GM12878 (cell line): Measurements from ENCODE around the gene PIGX. TPM values are rescaled to one million over a fixed set of nuclear protein-coding genes. Genes with fewer than 3 reads are reported as not detected.
A peak's percentile ranks its signal among the peaks of the same experiment; 100 is the strongest.
"Not testable (repeated sequence)": the region's sequence is repeated elsewhere in the genome, so short reads cannot be mapped to it uniquely, and the experiment has no call there.

ENCODE experiments used
- ATAC-seq: fragments of 200-7000 bp; cut with Tn5 transposase; 3 replicates; pipeline ENCODE4 v1.9.1; 2020; ENCODE audit warnings: mild to moderate bottlenecking, moderate library complexity
- BruUV-seq: library from RNA; stranded (reverse); fragments of 400-500 nt; replicated peaks from 2 replicates; lab custom pipeline; 2021; lab: Mats Ljungman, UMichigan
- CTCF ChIA-PET: fragments of 300-600 bp; sonication (Branson Sonifier 250); formaldehyde crosslinking; extraction: SDS; loops from one replicate; lab custom pipeline; 2021; ENCODE audit warnings: inconsistent platforms; lab: Yijun Ruan, JAX
- POLR2A ChIA-PET: fragments of 350-600 bp; formaldehyde crosslinking; extraction: SDS; loops from one replicate; lab custom pipeline; 2021; ENCODE audit warnings: inconsistent platforms; lab: Charles Lee
- RAD21 ChIA-PET: fragments of 300-600 bp; sonication (Branson Sonifier 250); formaldehyde crosslinking; loops from one replicate; lab custom pipeline; 2023; ENCODE audit warnings: antibody characterized with exemption; ENCODE audit not compliant: unreplicated experiment; lab: Charles Lee
- SMC1A ChIA-PET: fragments of 300-600 bp; sonication (Branson Sonifier 250); formaldehyde crosslinking; loops from one replicate; lab custom pipeline; 2023; ENCODE audit not compliant: unreplicated experiment, uncharacterized antibody; lab: Charles Lee
- DNase-seq: peaks from one replicate; pipeline ENCODE4 v3.0.0-alpha.2; 2011; ENCODE audit warnings: low read depth, low spot score
- FAIRE-seq: peaks from 3 replicates; lab custom pipeline; 2011; peaks lifted over from hg19 to GRCh38; lab: Jason Lieb, UNC
- H2AFZ ChIP-seq: 2 replicates; pipeline ENCODE4 v1.6.0; 2011; ENCODE audit warnings: low read depth, low read length, control low read depth; ENCODE audit not compliant: control insufficient read depth
- H3K27ac ChIP-seq: 2 replicates; pipeline ENCODE4 v1.5.1; 2011; ENCODE audit warnings: control low read depth; ENCODE audit not compliant: control insufficient read depth, insufficient read depth
- H3K27me3 ChIP-seq, 2 experiments: replicated peaks in 1 of 2; 2 replicates each; pipeline versions ENCODE4 v1.6.0 to v1.6.1; 2011; ENCODE audit warnings: low read length in 1 of 2; ENCODE audit not compliant: control insufficient read depth in 2 of 2, insufficient read depth in 2 of 2
- H3K36me3 ChIP-seq, 2 experiments: 2 replicates each; pipeline ENCODE4 v1.5.1; 2011; ENCODE audit warnings: low read length in 1 of 2; ENCODE audit not compliant: control insufficient read depth in 2 of 2, insufficient read depth in 2 of 2
- H3K4me1 ChIP-seq: 2 replicates; pipeline ENCODE4 v1.6.1; 2011; ENCODE audit warnings: mild to moderate bottlenecking, low read length, moderate library complexity, mixed read lengths; ENCODE audit not compliant: control insufficient read depth, insufficient read depth
- H3K4me2 ChIP-seq: 2 replicates; pipeline ENCODE4 v1.6.0; 2011; ENCODE audit warnings: control low read depth; ENCODE audit not compliant: control insufficient read depth, insufficient read depth
- H3K4me3 ChIP-seq: fragments of 200-600 bp; sonication (generic); 2 replicates; pipeline ENCODE4 v1.5.1; 2016
- H3K79me2 ChIP-seq: 2 replicates; pipeline ENCODE4 v1.6.0; 2011; ENCODE audit warnings: low read length; ENCODE audit not compliant: control insufficient read depth, insufficient read depth
- H3K9ac ChIP-seq: 2 replicates; pipeline ENCODE4 v1.8.0; 2011; ENCODE audit warnings: low read length, control low read depth, mixed read lengths; ENCODE audit not compliant: control insufficient read depth, insufficient read depth
- H3K9me3 ChIP-seq: replicated peaks from 3 replicates; pipeline ENCODE4 v1.5.1; 2011; ENCODE audit warnings: mild to moderate bottlenecking, low read length; ENCODE audit not compliant: control insufficient read depth, insufficient read depth
- H4K20me1 ChIP-seq: 2 replicates; pipeline ENCODE4 v1.6.0; 2011; ENCODE audit not compliant: control insufficient read depth, insufficient read depth
- ATF7 ChIP-seq: fragments of 450-650 bp; IDR thresholded peaks from 2 replicates; pipeline ENCODE4 v1.6.1; 2016; ENCODE audit warnings: low read depth, mild to moderate bottlenecking
- BHLHE40 ChIP-seq, 2 experiments: fragments of 450-650 bp in 1 of 2; IDR thresholded peaks; 2 replicates each; pipeline ENCODE4 v1.6.1; 2011 to 2017; ENCODE audit warnings: low read depth in 2 of 2, borderline replicate concordance in 1 of 2, improper control_type of control experiment in 1 of 2, low read length in 1 of 2, mild to moderate bottlenecking in 1 of 2
- DPF2 ChIP-seq: fragments of 450-650 bp; IDR thresholded peaks from 2 replicates; pipeline ENCODE4 v1.6.1; 2017; ENCODE audit warnings: mild to moderate bottlenecking
- EP300 ChIP-seq, 2 experiments: fragments of 150-350 bp in 1 of 2; IDR thresholded peaks; 2 replicates each; pipeline ENCODE4 v1.6.1; 2011 to 2012; ENCODE audit warnings: low read depth in 2 of 2, low read length in 2 of 2, borderline replicate concordance in 1 of 2, improper control_type of control experiment in 1 of 2, inconsistent platforms in 1 of 2; ENCODE audit not compliant: control insufficient read depth in 1 of 2
- HDGF ChIP-seq: fragments of 450-650 bp; IDR thresholded peaks from 2 replicates; pipeline ENCODE4 v1.6.1; 2016; ENCODE audit warnings: antibody characterized with exemption
- IKZF1 ChIP-seq: fragments of 450-650 bp; conservative IDR thresholded peaks from 2 replicates; pipeline ENCODE4 v1.6.1; 2017; ENCODE audit warnings: antibody characterized with exemption, mild to moderate bottlenecking
- IKZF2 ChIP-seq, 2 experiments: fragments of 450-650 bp; IDR thresholded peaks; 2 replicates each; pipeline ENCODE4 v1.6.1; 2017; ENCODE audit warnings: mild to moderate bottlenecking in 2 of 2, moderate library complexity in 2 of 2
- MEF2B ChIP-seq: fragments of 450-650 bp; IDR thresholded peaks from 2 replicates; pipeline ENCODE4 v1.6.1; 2018; ENCODE audit warnings: mild to moderate bottlenecking, moderate library complexity; ENCODE audit not compliant: partially characterized antibody, poor library complexity, severe bottlenecking
- MTA2 ChIP-seq: fragments of 450-650 bp; IDR thresholded peaks from 2 replicates; pipeline ENCODE4 v1.6.1; 2016; ENCODE audit warnings: low read depth, mild to moderate bottlenecking, moderate library complexity
- NR2F1 ChIP-seq: fragments of 450-650 bp; conservative IDR thresholded peaks from 2 replicates; pipeline ENCODE4 v1.6.1; 2017; ENCODE audit warnings: mild to moderate bottlenecking
- PKNOX1 ChIP-seq: fragments of 450-650 bp; IDR thresholded peaks from 2 replicates; pipeline ENCODE4 v1.6.1; 2016; ENCODE audit warnings: mild to moderate bottlenecking
- SMARCA5 ChIP-seq: fragments of 450-650 bp; IDR thresholded peaks from 2 replicates; pipeline ENCODE4 v1.6.1; 2017; ENCODE audit warnings: mild to moderate bottlenecking
- YBX1 ChIP-seq: fragments of 450-650 bp; IDR thresholded peaks from 2 replicates; pipeline ENCODE4 v1.6.1; 2016; ENCODE audit warnings: antibody characterized with exemption
- ZNF217 ChIP-seq: fragments of 450-650 bp; IDR thresholded peaks from 2 replicates; pipeline ENCODE4 v1.6.1; 2017; ENCODE audit warnings: antibody characterized with exemption, mild to moderate bottlenecking
- ZNF384 ChIP-seq: IDR thresholded peaks from 2 replicates; pipeline ENCODE4 v1.6.1; 2012; ENCODE audit warnings: low read depth, mild to moderate bottlenecking, low read length, improper control_type of control experiment, borderline replicate concordance
- WGBS: methylation state at CpG from one replicate; pipeline ENCODE4 v1.1.6; 2016; ENCODE audit warnings: low lambda C conversion rate; ENCODE audit not compliant: insufficient replicate concordance, insufficient coverage; ENCODE audit errors: missing lambda C conversion rate; 5-methylcytosine and 5-hydroxymethylcytosine counted together
- in situ Hi-C: fragments of 300-500 bp; cut with MboI; formaldehyde crosslinking; loops from 9 replicates; pipeline ENCODE4 v1.14.3; 2018; ENCODE audit warnings: mixed read lengths
- intact Hi-C: fragments of 100-400 bp; cut with micrococcal nuclease; formaldehyde crosslinking; loops from one replicate; pipeline ENCODE4 v1.14.2; 2022; ENCODE audit not compliant: unreplicated experiment
- polyA plus RNA-seq, 11 experiments: library from polyadenylated mRNA; depleted of rRNA in 4 of 11; unstranded in 6 of 11; stranded (reverse) in 5 of 11; fragments of >200 nt; fragmentation: Nextera tagmentation in 4 of 11; fragmentation: Illumina TruSeq in 1 of 11; extraction: Ambion mirVana in 4 of 11; extraction: Trizol in 1 of 11; gene quantifications; 1 replicate in 1 of 11; 2 replicates in 10 of 11; pipeline versions ENCODE4 v1.2.1 to v1.2.3, GENCODE V29; 2011 to 2016; ENCODE audit warnings: inconsistent platforms in 2 of 11, missing spikeins in 2 of 11, low read depth in 1 of 11
- total RNA-seq, 4 experiments: library from RNA; depleted of rRNA in 3 of 4; stranded (reverse); fragments of >200 nt in 3 of 4; fragmentation: Illumina TruSeq in 1 of 4; extraction: Trizol in 1 of 4; gene quantifications; 2 replicates each; pipeline versions ENCODE4 v1.2.1 to v1.2.3, GENCODE V29; 2013 to 2021
- TF ChIP-seq, protein P1 (sequence below): fragments of 450-650 bp; IDR thresholded peaks from 2 replicates; pipeline ENCODE4 v1.6.1; 2016; ENCODE audit warnings: mild to moderate bottlenecking
- TF ChIP-seq, protein P2 (sequence below): fragments of 450-650 bp; IDR thresholded peaks from 2 replicates; pipeline ENCODE4 v1.6.1; 2017; ENCODE audit warnings: low read depth, mild to moderate bottlenecking, moderate library complexity

The PIGX gene
- total and polyA plus RNA-seq, 10 of the 15 experiments (the other 5 are each of a cell fraction or from before 2014, with no cell fraction given), result 3.8 to 40.0 (median 22.3) TPM

GRCh38 chr3:196717162-196717561 is 5.0 kb downstream of the PIGX start:
- SMC1A ChIA-PET, result interaction anchor here (0.8 to 3.0 kb wide), 5 partner anchors 10 to 102 kb away, joined by 3 to 14 read pairs (median 3); partner anchors contain the start of gene PAK2
- DNase-seq, result peak; percentile 53
- BruUV-seq, FAIRE-seq, H3K4me3 ChIP-seq, H3K36me3 ChIP-seq, H2AFZ ChIP-seq, H3K4me2 ChIP-seq, H3K9ac ChIP-seq, H3K27ac ChIP-seq, in situ Hi-C loops, H3K27me3 ChIP-seq, H4K20me1 ChIP-seq, H3K4me1 ChIP-seq, H3K9me3 ChIP-seq: not testable (repeated sequence)
- H3K79me2 ChIP-seq, result peaks cover 12% of the 10 kb centered on the region
- ATAC-seq, result peak; percentile 75
- intact Hi-C loops, result loop anchor here (10.0 kb wide), 1 partner anchor 228 kb away; the partner anchor contains the start of gene NCBP2
- WGBS, result 98% methylated on average over 3 of the region's 3 CpGs
- POLR2A ChIA-PET, result interaction anchor here (1.6 to 2.0 kb wide), 2 partner anchors 14 to 23 kb away, joined by 4 to 8 read pairs; partner anchors contain the start of gene PAK2
- RAD21 ChIA-PET, result interaction anchor here (1.1 to 1.5 kb wide), 3 partner anchors 22 to 85 kb away, joined by 3 to 4 read pairs (median 3); partner anchors contain the start of gene PAK2
- CTCF ChIA-PET, result interaction anchor here (0.6 to 1.0 kb wide), 2 partner anchors 27 to 32 kb away, joined by 3 read pairs; no protein-coding TSS in a partner anchor
- 0 out of 2 replicates have a peak, but pooled peaks have one; percentile 13 for TF ChIP-seq PKNOX1
- TF ChIP-seq ZNF217, result 0 out of 2 replicates have a peak, but pooled peaks have one; percentile 45
- TF ChIP-seq BHLHE40 (IDR thresholded peaks at IDR 0.05; ENCODE audit: borderline replicate concordance in 1 of 2, low read depth in 2 of 2, low read length in 1 of 2), result peak in 1 of 2 experiments; percentile 18; a peak in 1 of 4 replicates
- peak; percentile 54 for TF ChIP-seq MEF2B
- peak; percentile 61 to 70 for TF ChIP-seq IKZF2 (IDR thresholded peaks at IDR 0.05)
- TF ChIP-seq SMARCA5, result peak; percentile 79; the same call in 1 of the 2 replicates
- peak; percentile 74; the same call in 1 of the 2 replicates for TF ChIP-seq HDGF
- TF ChIP-seq, protein P1, sequence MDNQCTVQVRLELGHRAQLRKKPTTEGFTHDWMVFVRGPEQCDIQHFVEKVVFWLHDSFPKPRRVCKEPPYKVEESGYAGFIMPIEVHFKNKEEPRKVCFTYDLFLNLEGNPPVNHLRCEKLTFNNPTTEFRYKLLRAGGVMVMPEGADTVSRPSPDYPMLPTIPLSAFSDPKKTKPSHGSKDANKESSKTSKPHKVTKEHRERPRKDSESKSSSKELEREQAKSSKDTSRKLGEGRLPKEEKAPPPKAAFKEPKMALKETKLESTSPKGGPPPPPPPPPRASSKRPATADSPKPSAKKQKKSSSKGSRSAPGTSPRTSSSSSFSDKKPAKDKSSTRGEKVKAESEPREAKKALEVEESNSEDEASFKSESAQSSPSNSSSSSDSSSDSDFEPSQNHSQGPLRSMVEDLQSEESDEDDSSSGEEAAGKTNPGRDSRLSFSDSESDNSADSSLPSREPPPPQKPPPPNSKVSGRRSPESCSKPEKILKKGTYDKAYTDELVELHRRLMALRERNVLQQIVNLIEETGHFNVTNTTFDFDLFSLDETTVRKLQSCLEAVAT, result peak; percentile 52
- peak; percentile 31; the same call in 1 of the 2 replicates for TF ChIP-seq DPF2
- TF ChIP-seq IKZF1, result 0 out of 2 replicates have a peak, but pooled peaks have one; percentile 26
- TF ChIP-seq ATF7, result peak; percentile 56
- TF ChIP-seq ZNF384, result peak; percentile 67
- TF ChIP-seq YBX1, result 0 out of 2 replicates have a peak, but pooled peaks have one; percentile 28
- TF ChIP-seq EP300 (IDR thresholded peaks at IDR 0.05; ENCODE audit: borderline replicate concordance in 1 of 2, control insufficient read depth in 1 of 2, low read depth in 2 of 2, low read length in 2 of 2), result peak; percentile 17 to 23; a peak in 1 of 4 replicates
- TF ChIP-seq MTA2, result peak; percentile 73
- TF ChIP-seq NR2F1, result 0 out of 2 replicates have a peak, but pooled peaks have one; percentile 16
- TF ChIP-seq, protein P2, sequence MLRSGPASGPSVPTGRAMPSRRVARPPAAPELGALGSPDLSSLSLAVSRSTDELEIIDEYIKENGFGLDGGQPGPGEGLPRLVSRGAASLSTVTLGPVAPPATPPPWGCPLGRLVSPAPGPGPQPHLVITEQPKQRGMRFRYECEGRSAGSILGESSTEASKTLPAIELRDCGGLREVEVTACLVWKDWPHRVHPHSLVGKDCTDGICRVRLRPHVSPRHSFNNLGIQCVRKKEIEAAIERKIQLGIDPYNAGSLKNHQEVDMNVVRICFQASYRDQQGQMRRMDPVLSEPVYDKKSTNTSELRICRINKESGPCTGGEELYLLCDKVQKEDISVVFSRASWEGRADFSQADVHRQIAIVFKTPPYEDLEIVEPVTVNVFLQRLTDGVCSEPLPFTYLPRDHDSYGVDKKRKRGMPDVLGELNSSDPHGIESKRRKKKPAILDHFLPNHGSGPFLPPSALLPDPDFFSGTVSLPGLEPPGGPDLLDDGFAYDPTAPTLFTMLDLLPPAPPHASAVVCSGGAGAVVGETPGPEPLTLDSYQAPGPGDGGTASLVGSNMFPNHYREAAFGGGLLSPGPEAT, result 0 out of 2 replicates have a peak, but pooled peaks have one; percentile 22
